Kidney epithelial cell (primary cell): ENCODE data around the gene ARHGAP20. TPM values are rescaled to one million over a fixed set of nuclear protein-coding genes. Genes with fewer than 3 reads are reported as not detected.

ENCODE experiments used
- DNase-seq: peaks from one replicate; pipeline ENCODE4 v3.0.0-alpha.2; 2010; ENCODE audit warnings: low read depth
- H3K27me3 ChIP-seq: 2 replicates; pipeline ENCODE4 v1.6.0; 2011; ENCODE audit warnings: low read length; ENCODE audit not compliant: control insufficient read depth, insufficient read depth
- H3K36me3 ChIP-seq: 2 replicates; pipeline ENCODE4 v1.5.1; 2011; ENCODE audit warnings: low read length; ENCODE audit not compliant: control insufficient read depth, insufficient read depth
- H3K4me3 ChIP-seq: 2 replicates; pipeline ENCODE4 v1.5.1; 2011; ENCODE audit warnings: low read depth, mild to moderate bottlenecking, control low read depth, low read length
- total RNA-seq: library from RNA; depleted of rRNA; stranded (reverse); fragments of >200 nt; gene quantifications from 2 replicates; pipeline ENCODE4 v1.2.3, GENCODE V29; 2015
- TF ChIP-seq, protein P1 (sequence below): IDR thresholded peaks from 2 replicates; pipeline ENCODE4 v1.5.1; 2011; ENCODE audit warnings: mild to moderate bottlenecking, moderate library complexity, low read length, control low read depth, inconsistent platforms; ENCODE audit not compliant: insufficient read depth, poor library complexity, severe bottlenecking

Gene ARHGAP20
- total RNA-seq, 1 donor from 2014 or later = 0.17 TPM

DNA sequence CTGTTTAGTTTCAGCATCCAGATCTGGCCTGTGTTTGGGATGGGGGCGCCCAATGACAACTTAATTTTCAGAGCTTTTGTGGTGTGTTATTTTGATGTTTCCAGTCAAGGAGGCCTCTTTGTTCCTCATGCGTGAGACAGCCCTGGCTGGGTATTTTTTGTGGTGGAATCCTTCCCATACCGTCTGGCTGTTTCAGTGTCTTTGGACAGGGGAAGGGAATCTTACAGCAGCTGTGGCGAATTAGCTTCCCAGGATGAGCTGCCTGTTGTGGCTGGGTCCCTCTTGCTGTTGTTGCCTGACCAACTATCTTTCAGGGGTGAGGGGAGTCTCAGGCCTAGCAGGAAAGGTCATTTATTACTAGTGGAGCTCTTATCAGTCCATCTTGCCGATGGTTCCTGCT, 138.8 kb downstream of the ARHGAP20 start:
- no peak for DNase-seq
- TF ChIP-seq, protein P1, sequence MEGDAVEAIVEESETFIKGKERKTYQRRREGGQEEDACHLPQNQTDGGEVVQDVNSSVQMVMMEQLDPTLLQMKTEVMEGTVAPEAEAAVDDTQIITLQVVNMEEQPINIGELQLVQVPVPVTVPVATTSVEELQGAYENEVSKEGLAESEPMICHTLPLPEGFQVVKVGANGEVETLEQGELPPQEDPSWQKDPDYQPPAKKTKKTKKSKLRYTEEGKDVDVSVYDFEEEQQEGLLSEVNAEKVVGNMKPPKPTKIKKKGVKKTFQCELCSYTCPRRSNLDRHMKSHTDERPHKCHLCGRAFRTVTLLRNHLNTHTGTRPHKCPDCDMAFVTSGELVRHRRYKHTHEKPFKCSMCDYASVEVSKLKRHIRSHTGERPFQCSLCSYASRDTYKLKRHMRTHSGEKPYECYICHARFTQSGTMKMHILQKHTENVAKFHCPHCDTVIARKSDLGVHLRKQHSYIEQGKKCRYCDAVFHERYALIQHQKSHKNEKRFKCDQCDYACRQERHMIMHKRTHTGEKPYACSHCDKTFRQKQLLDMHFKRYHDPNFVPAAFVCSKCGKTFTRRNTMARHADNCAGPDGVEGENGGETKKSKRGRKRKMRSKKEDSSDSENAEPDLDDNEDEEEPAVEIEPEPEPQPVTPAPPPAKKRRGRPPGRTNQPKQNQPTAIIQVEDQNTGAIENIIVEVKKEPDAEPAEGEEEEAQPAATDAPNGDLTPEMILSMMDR = no peak
- no peaks in the 10 kb centered on the region for H3K36me3 ChIP-seq
- H3K27me3 ChIP-seq = no peaks in the 10 kb centered on the region
- no peak overlapping the region for H3K4me3 ChIP-seq

DNA sequence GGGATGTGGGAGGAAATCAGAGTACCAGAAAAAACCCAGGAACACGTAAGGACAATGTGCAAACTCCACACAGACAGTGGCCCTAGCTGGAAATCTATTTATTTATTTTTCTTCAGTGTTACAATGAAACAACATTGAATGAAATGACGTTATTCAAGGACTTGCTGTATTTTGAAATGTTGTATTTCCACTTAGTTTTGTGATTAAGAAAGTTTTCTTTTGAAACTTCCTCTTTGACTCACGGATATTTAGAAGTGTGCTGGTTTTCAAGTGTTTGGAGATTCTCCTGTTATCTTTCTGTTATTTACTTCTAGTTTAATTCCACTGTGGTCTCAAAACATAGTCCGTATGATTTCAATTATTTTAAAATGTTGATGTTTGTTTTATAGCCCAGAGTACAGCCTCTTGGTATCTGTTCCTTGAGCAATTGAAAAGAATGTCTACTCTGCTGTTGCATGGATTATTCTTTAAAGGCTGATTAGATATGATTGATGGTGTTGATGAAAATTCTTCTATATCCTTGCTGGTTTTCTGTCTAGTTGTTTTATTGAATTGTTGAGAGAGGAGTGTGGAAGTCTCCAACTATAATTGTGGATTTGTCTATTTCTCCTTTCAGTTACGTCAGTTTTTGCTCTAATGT, 141.0 kb downstream of the ARHGAP20 start:
- TF ChIP-seq, protein P1 = no peak
- no peaks in the 10 kb centered on the region for H3K36me3 ChIP-seq
- no peaks in the 10 kb centered on the region for H3K27me3 ChIP-seq
- no peak overlapping the region for H3K4me3 ChIP-seq
- DNase-seq = no peak

DNA sequence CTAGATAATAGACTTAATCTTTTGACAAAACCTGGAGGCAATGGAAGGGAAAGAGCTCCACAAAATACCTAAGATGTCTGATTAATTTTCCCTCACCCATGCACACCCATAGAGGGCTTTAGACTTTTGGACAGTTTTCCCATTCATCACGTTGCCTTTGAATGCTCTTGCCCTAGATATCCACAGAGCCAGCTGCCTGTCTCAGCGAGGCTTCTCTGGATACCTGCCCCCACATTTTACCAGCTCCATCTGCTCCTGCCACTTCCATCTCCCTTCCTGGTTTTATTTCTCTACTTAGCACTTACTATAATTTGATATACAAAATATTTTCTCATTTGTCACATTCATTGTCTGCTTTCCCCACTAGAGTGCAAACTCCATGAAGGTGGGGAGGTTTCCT, 145.7 kb downstream of the ARHGAP20 start:
- TF ChIP-seq, protein P1 = no peak

DNA sequence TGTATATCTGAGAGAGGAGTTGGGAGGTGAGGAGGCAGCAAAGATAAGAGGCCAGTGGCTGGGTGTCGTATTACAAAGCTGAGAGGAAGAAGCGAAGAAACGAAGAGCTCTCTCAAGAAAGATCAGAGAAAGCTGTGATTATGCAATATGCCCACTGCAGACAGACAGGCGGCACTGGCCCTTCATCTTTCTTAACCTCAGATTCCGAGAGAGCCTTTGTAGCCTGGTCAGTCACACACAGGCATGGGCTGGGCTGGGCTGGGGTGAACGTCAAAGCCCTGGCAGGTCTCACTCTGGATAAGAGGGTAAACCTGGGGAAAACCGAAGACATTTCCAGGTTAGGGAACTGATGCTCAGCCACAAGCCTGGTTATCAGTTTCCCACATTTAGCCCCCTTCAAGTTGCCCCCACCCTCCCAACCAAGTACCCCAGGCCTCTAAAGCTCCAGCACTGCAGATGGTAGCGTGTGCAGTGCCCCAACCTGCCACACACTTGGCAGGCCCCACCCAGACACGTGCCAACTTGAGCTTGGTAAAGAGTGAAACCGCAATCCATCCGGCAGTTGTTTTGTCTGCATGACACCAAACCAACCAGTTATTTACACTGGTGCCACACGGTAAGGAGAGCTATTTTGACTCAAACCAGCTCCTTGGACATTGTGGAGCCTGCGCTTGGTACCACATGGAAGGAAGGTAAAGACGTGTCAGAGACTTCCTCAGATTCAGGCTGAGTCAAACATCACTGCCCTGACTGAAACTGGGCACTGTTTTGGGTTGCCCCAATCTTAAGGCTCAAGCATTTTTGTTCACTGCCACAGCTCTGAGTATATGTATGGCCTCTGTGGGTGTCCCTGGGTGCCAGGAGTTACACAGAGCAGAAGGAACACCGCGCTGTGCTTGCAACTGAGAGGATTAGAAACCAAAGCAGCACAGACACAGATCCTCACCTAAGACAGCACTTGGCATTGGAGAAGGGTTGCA, 146.6 kb downstream of the ARHGAP20 start:
- DNase-seq = no peak
- Histone ChIP-seq H3K4me3 (no peak overlapping the region), H3K27me3 (no peaks in the 10 kb centered on the region), H3K36me3 (no peaks in the 10 kb centered on the region)
- TF ChIP-seq, protein P1 = no peak

More for the DNA sequence above, 145.7 kb downstream of the ARHGAP20 start:
- Histone ChIP-seq H3K27me3 (no peaks in the 10 kb centered on the region), H3K4me3 (no peak overlapping the region), H3K36me3 (no peaks in the 10 kb centered on the region)
- no peak for DNase-seq

DNA sequence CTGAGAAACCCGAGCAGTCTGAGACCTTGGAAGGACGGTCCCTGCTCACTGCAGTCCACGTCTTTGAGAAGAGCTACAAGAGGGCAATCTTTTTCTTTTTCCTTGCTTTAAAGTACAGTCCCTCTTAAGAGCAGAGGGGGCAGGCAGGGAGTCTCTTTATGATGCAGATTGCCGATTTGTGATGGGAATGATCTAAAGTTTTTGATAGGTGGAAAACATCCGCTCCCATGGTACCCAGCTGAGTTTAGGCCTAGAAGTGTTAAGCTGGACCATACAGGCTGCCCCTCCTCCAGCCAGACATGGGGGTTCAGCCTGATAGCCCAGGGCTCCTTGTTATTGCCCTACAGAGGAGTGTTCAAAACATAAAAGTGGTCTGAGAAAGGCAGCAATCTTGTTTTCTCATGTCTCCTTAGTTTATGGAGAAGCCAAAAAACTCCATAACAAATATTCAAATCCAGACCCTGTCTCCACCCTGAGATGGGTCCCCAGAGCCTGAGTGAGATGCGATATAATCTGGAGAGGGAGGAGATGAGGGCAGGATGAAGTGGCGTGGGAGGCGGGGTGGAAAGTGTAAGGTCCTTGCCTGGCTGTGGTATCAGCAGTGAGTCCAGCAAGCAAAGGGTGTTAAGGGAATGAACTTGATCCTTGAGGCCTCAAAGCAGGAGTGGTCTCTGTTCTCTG, 147.4 kb downstream of the ARHGAP20 start:
- no peak overlapping the region for H3K4me3 ChIP-seq
- no peak for DNase-seq
- TF ChIP-seq, protein P1 = no peak
- H3K27me3 ChIP-seq = no peaks in the 10 kb centered on the region
- no peaks in the 10 kb centered on the region for H3K36me3 ChIP-seq
